H1 (cell line): ENCODE results near the gene PPP1R1B. TPM values are rescaled to one million over a fixed set of nuclear protein-coding genes. Genes with fewer than 3 reads are reported as not detected.

ENCODE experiments used
- CTCF ChIA-PET: fragments of 300-600 bp; sonication (Branson Sonifier 250); formaldehyde crosslinking; loops from one replicate; lab custom pipeline; 2021; ENCODE audit not compliant: partially characterized antibody; lab: Charles Lee
- POLR2A ChIA-PET: fragments of 300-600 bp; sonication (Branson Sonifier 250); formaldehyde crosslinking; loops from one replicate; lab custom pipeline; 2021; ENCODE audit warnings: inconsistent platforms; ENCODE audit not compliant: partially characterized antibody; lab: Charles Lee
- DNase-seq, 2 experiments: peaks; one replicate each; pipeline versions ENCODE4 v3.0.0 to v3.0.0-alpha.2; 2010 to 2022; ENCODE audit warnings: low spot score in 2 of 2, low read depth in 1 of 2, mixed read lengths in 1 of 2
- FAIRE-seq: peaks from 2 replicates; lab custom pipeline; 2011; peaks lifted over from hg19 to GRCh38; lab: Jason Lieb, UNC
- H2AFZ ChIP-seq: 2 replicates; pipeline ENCODE4 v1.8.1; 2012; ENCODE audit warnings: low read length, inconsistent platforms
- H2AK5ac ChIP-seq: 2 replicates; pipeline ENCODE4 v1.6.1; 2013; ENCODE audit warnings: low read depth, low read length
- H2BK120ac ChIP-seq: replicated peaks from 2 replicates; pipeline ENCODE3; 2013; ENCODE audit warnings: low read depth, low read length, inconsistent platforms
- H2BK12ac ChIP-seq: 2 replicates; pipeline ENCODE4 v1.6.1; 2013; ENCODE audit warnings: low read depth, low read length
- H2BK15ac ChIP-seq: 2 replicates; pipeline ENCODE4 v1.6.1; 2013; ENCODE audit warnings: low read length
- H2BK20ac ChIP-seq: 2 replicates; pipeline ENCODE4 v1.6.1; 2013; ENCODE audit warnings: low read length
- H2BK5ac ChIP-seq: 2 replicates; pipeline ENCODE4 v1.6.1; 2013; ENCODE audit warnings: low read depth, low read length
- H3K14ac ChIP-seq: 2 replicates; pipeline ENCODE4 v1.6.1; 2013; ENCODE audit warnings: inconsistent platforms; ENCODE audit not compliant: insufficient read length
- H3K18ac ChIP-seq: 2 replicates; pipeline ENCODE4 v1.6.1; 2013; ENCODE audit warnings: low read length; ENCODE audit errors: extremely low read depth
- H3K23ac ChIP-seq: 2 replicates; pipeline ENCODE4 v1.6.1; 2013; ENCODE audit warnings: inconsistent platforms; ENCODE audit not compliant: insufficient read length
- H3K23me2 ChIP-seq: 2 replicates; pipeline ENCODE4 v1.6.1; 2013; ENCODE audit warnings: low read depth, low read length
- H3K27ac ChIP-seq: 2 replicates; pipeline ENCODE4 v1.6.1; 2011; ENCODE audit warnings: low read depth, low read length, inconsistent platforms
- H3K27me3 ChIP-seq, 4 experiments: replicated peaks in 1 of 4; 1 replicate in 1 of 4; 2 replicates in 3 of 4; pipeline versions ENCODE4 v1.6.1 to v1.8.1; 2011 to 2013; ENCODE audit warnings: low read length in 3 of 4, mild to moderate bottlenecking in 3 of 4, inconsistent platforms in 2 of 4, mixed read lengths in 2 of 4, moderate library complexity in 1 of 4; ENCODE audit not compliant: control insufficient read depth in 3 of 4, insufficient read depth in 3 of 4; ENCODE audit errors: extremely low read depth in 1 of 4
- H3K36me3 ChIP-seq, 4 experiments: 2 replicates each; pipeline versions ENCODE4 v1.6.1 to v1.8.1; 2011 to 2013; ENCODE audit warnings: mild to moderate bottlenecking in 4 of 4, low read length in 3 of 4, moderate library complexity in 2 of 4, control low read depth in 1 of 4, inconsistent platforms in 1 of 4; ENCODE audit not compliant: insufficient read depth in 4 of 4, control insufficient read depth in 2 of 4
- H3K4ac ChIP-seq: replicated peaks from 2 replicates; pipeline ENCODE3; 2013; ENCODE audit warnings: low read length, low read depth, mixed read lengths, inconsistent platforms; ENCODE audit not compliant: insufficient read length
- H3K4me1 ChIP-seq, 4 experiments: replicated peaks in 1 of 4; 1 replicate in 1 of 4; 2 replicates in 3 of 4; pipeline versions ENCODE4 v1.6.1 to v1.8.1; 2011 to 2013; ENCODE audit warnings: low read length in 3 of 4, inconsistent platforms in 2 of 4, mixed read lengths in 1 of 4; ENCODE audit not compliant: insufficient read depth in 4 of 4, control insufficient read depth in 3 of 4
- H3K4me2 ChIP-seq, 2 experiments: 2 replicates each; pipeline versions ENCODE4 v1.6.1 to v1.8.1; 2011 to 2013; ENCODE audit warnings: low read depth in 2 of 2, low read length in 2 of 2, control low read depth in 1 of 2, inconsistent platforms in 1 of 2, mild to moderate bottlenecking in 1 of 2; ENCODE audit not compliant: insufficient read depth in 1 of 2
- H3K4me3 ChIP-seq, 4 experiments: fragments of 200-600, 300-600 bp in 1 of 4; sonication (generic), shearing (Covaris generic), sonication (Bioruptor Twin) in 1 of 4; 2 replicates each; pipeline versions ENCODE4 v1.5.1 to v1.8.1; 2011 to 2016; ENCODE audit warnings: low read length in 4 of 4, low read depth in 3 of 4, control low read depth in 2 of 4, inconsistent platforms in 2 of 4, mild to moderate bottlenecking in 2 of 4, mixed read lengths in 1 of 4, moderate library complexity in 1 of 4; ENCODE audit not compliant: insufficient read depth in 2 of 4; ENCODE audit errors: extremely low read depth in 1 of 4
- H3K56ac ChIP-seq: replicated peaks from 2 replicates; pipeline ENCODE3; 2013; ENCODE audit warnings: low read depth, mild to moderate bottlenecking, mixed read lengths, low read length, inconsistent platforms; ENCODE audit not compliant: insufficient read length
- H3K79me1 ChIP-seq: 2 replicates; pipeline ENCODE4 v1.6.1; 2013; ENCODE audit warnings: low read depth, low read length, control low read depth
- H3K79me2 ChIP-seq, 2 experiments: 2 replicates each; pipeline versions ENCODE4 v1.6.1 to v1.8.1; 2012 to 2013; ENCODE audit warnings: low read length in 2 of 2, mild to moderate bottlenecking in 2 of 2, inconsistent platforms in 1 of 2; ENCODE audit not compliant: insufficient read depth in 2 of 2, control insufficient read depth in 1 of 2
- H3K9ac ChIP-seq, 4 experiments: replicated peaks in 1 of 4; 1 replicate in 1 of 4; 2 replicates in 3 of 4; pipeline versions ENCODE4 v1.6.1 to v1.8.1; 2011 to 2013; ENCODE audit warnings: low read depth in 3 of 4, low read length in 3 of 4, control low read depth in 2 of 4, mild to moderate bottlenecking in 2 of 4, moderate library complexity in 2 of 4, inconsistent platforms in 1 of 4; ENCODE audit errors: extremely low read depth in 1 of 4
- H3K9me3 ChIP-seq, 2 experiments: 2 replicates each; pipeline versions ENCODE4 v1.6.1 to v1.8.1; 2012 to 2013; ENCODE audit warnings: mild to moderate bottlenecking in 2 of 2, moderate library complexity in 2 of 2, control low read depth in 1 of 2, inconsistent platforms in 1 of 2, low read depth in 1 of 2, low read length in 1 of 2, mixed read lengths in 1 of 2; ENCODE audit not compliant: insufficient read depth in 2 of 2
- H4K20me1 ChIP-seq, 2 experiments: replicated peaks in 1 of 2; 2 replicates each; pipeline versions ENCODE3 to v1.8.1; 2011 to 2013; ENCODE audit warnings: inconsistent platforms in 2 of 2, low read length in 2 of 2, mild to moderate bottlenecking in 1 of 2; ENCODE audit not compliant: insufficient read depth in 2 of 2, control insufficient read depth in 1 of 2
- H4K5ac ChIP-seq: 2 replicates; pipeline ENCODE4 v1.6.1; 2013; ENCODE audit warnings: low read length, low read depth, mixed read lengths, inconsistent platforms; ENCODE audit not compliant: insufficient read length
- H4K8ac ChIP-seq: 2 replicates; pipeline ENCODE4 v1.8.0; 2013; ENCODE audit warnings: mild to moderate bottlenecking, moderate library complexity, low read length, inconsistent platforms; ENCODE audit not compliant: insufficient read depth; ENCODE audit errors: extremely low read depth
- H4K91ac ChIP-seq: replicated peaks from 2 replicates; pipeline ENCODE3; 2013; ENCODE audit warnings: low read length, mixed read lengths, inconsistent platforms; ENCODE audit not compliant: insufficient read length
- CEBPB ChIP-seq: IDR thresholded peaks from 2 replicates; pipeline ENCODE4 v1.6.1; 2012; ENCODE audit warnings: low read depth, low read length
- HDAC6 ChIP-seq: IDR thresholded peaks from one replicate; pipeline ENCODE4 v1.7.1; 2012; ENCODE audit warnings: low read depth, mild to moderate bottlenecking, inconsistent platforms, low read length, moderate library complexity
- JUN ChIP-seq: IDR thresholded peaks from 2 replicates; pipeline ENCODE4 v1.6.1; 2011; ENCODE audit warnings: low read depth, mild to moderate bottlenecking, improper control_type of control experiment, low read length
- KDM1A ChIP-seq: fragments of 200-600, 300-600 bp; sonication (generic); IDR thresholded peaks from 2 replicates; pipeline ENCODE4 v1.7.1; 2016; ENCODE audit warnings: mild to moderate bottlenecking, low read length, borderline replicate concordance
- POU5F1 ChIP-seq: IDR thresholded peaks from 2 replicates; pipeline ENCODE4 v1.6.1; 2011; ENCODE audit warnings: low read depth, mild to moderate bottlenecking, low read length, moderate library complexity
- RXRA ChIP-seq: IDR thresholded peaks from 2 replicates; pipeline ENCODE4 v1.6.1; 2011; ENCODE audit warnings: low read depth, mild to moderate bottlenecking, low read length, moderate library complexity; ENCODE audit not compliant: insufficient read depth
- SP2 ChIP-seq: IDR thresholded peaks from 2 replicates; pipeline ENCODE4 v1.6.1; 2012; ENCODE audit warnings: mild to moderate bottlenecking, low read length, inconsistent platforms
- TEAD4 ChIP-seq: IDR thresholded peaks from 2 replicates; pipeline ENCODE4 v1.6.1; 2012; ENCODE audit warnings: low read depth, low read length, inconsistent platforms, mixed read lengths
- WGBS, 2 experiments: shearing (Covaris generic) in 1 of 2; methylation state at CpG; one replicate each; pipeline versions ENCODE4 v1.1.6 to v1.1.7; 2013 to 2015; ENCODE audit warnings: low lambda C conversion rate in 2 of 2, mixed read lengths in 2 of 2, inconsistent platforms in 1 of 2, low coverage in 1 of 2, missing lambda C conversion rate in 1 of 2; ENCODE audit not compliant: insufficient replicate concordance in 2 of 2, insufficient coverage in 1 of 2, insufficient read length in 1 of 2; ENCODE audit errors: extremely low coverage in 1 of 2, missing lambda C conversion rate in 1 of 2; 5-methylcytosine and 5-hydroxymethylcytosine counted together
- polyA plus RNA-seq, 7 experiments: library from polyadenylated mRNA; depleted of rRNA in 3 of 7; stranded (reverse) in 5 of 7; unstranded in 2 of 7; fragments of >200 nt in 5 of 7; fragments of 200-250 nt in 2 of 7; gene quantifications; 1 replicate in 5 of 7; 2 replicates in 1 of 7; 4 replicates in 1 of 7; pipeline versions ENCODE4 v1.2.1 to v1.2.3, GENCODE V29; 2011 to 2013; ENCODE audit warnings: missing spikeins in 2 of 7, mixed read lengths in 2 of 7
- total RNA-seq: library from RNA; stranded (reverse); fragmentation: NEBNext Ultra II Directional; extraction: Animal tissue kit (Norgen Biotek cat#: 25700); gene quantifications from 2 replicates; pipeline ENCODE4 v1.2.1, GENCODE V29; 2021

The PPP1R1B gene
- total and polyA plus RNA-seq, 2 of the 8 experiments (the other 6 are each of a cell fraction or from before 2014, with no cell fraction given), result 10.7 to 22.3 TPM

GRCh38 chr17:39597372-39598046, 29.2 kb upstream of the PPP1R1B start:
- Histone ChIP-seq H4K8ac (no peak overlapping the region), H2BK5ac (no peak overlapping the region), H2BK12ac (peak overlapping the region; percentile 95; the same call in 1 of the 2 replicates), H3K18ac (no peak overlapping the region; the same call in 1 of the 2 replicates), H3K4me3 (peak overlapping the region in 1 of 4 experiments; percentile 51; a peak in 1 of 8 replicates), H3K9me3 (no peaks in the 10 kb centered on the region), H2BK15ac (no peak overlapping the region), H3K36me3 (peaks cover 0 to 2% (median 0%) of the 10 kb centered on the region in 4 experiments; a peak in 1 of 8 replicates), H3K56ac (no peak overlapping the region), H3K27me3 (peaks cover 73 to 100% (median 94%) of the 10 kb centered on the region in 4 experiments), H3K23me2 (peaks cover 3% of the 10 kb centered on the region; the same call in 1 of the 2 replicates), H3K4ac (no peak overlapping the region), H3K4me1 (peaks cover 5 to 39% (median 30%) of the 10 kb centered on the region in 4 experiments), H4K20me1 (peaks cover 6 to 17% of the 10 kb centered on the region in 2 experiments), H3K14ac (no peak overlapping the region), H4K91ac (no peak overlapping the region), H2BK20ac (no peak overlapping the region), H4K5ac (no peak overlapping the region), H3K27ac (no peak overlapping the region), H3K9ac (no peak overlapping the region), H3K79me2 (no peaks in the 10 kb centered on the region), H3K4me2 (peak overlapping the region in 1 of 2 experiments; percentile 66; a peak in 1 of 4 replicates), H3K23ac (no peak overlapping the region), H2BK120ac (no peak overlapping the region), H2AK5ac (no peak overlapping the region), H3K79me1 (no peaks in the 10 kb centered on the region), H2AFZ (no peak overlapping the region)
- FAIRE-seq (no peak), DNase-seq (no peak)
- CTCF ChIA-PET, result interaction anchor here (0.6 to 4.8 kb wide), 9 partner anchors 8 to 167 kb away, joined by 3 to 20 read pairs (median 5); no protein-coding TSS in a partner anchor
- POLR2A ChIA-PET, result interaction anchor here (1.2 to 2.4 kb wide), 2 partner anchors 8 to 9 kb away, joined by 4 to 15 read pairs; no protein-coding TSS in a partner anchor
- 18% methylated on average over 14 of the region's 22 CpGs; no CpG with 5 or more reads in 1 of the 2 experiments for WGBS, 2 experiments
- TF ChIP-seq RXRA (no peak), HDAC6 (no peak), POU5F1 (no peak), CEBPB (no peak), TEAD4 (no peak), SP2 (no peak), KDM1A (no peak), JUN (no peak)
